AG08396 (cell line): ENCODE data around the gene ACOXL.
"Not testable (repeated sequence)": the region's sequence is repeated elsewhere in the genome, so short reads cannot be mapped to it uniquely, and the experiment has no call there.

Source experiments
- DNase-seq: peaks from one replicate; pipeline ENCODE4 v3.0.0; 2012; ENCODE audit warnings: low spot score, mixed read lengths

Gene ACOXL

GRCh38 chr2:111061191-111061590 lies 328.8 kb downstream of the ACOXL start:
- no peak for DNase-seq

GRCh38 chr2:111062417-111062816 lies 330.0 kb downstream of the ACOXL start:
- no peak for DNase-seq

- no peak for DNase-seq
Measured at GRCh38 chr2:111066062-111066593, 333.8 kb downstream of the ACOXL start.

GRCh38 chr2:111068435-111069058 lies 336.2 kb downstream of the ACOXL start:
- no peak for DNase-seq

GRCh38 chr2:111069722-111070121 lies 337.3 kb downstream of the ACOXL start:
- DNase-seq = no peak

GRCh38 chr2:111071600-111072171 lies 339.3 kb downstream of the ACOXL start:
- DNase-seq = peak; percentile 66

GRCh38 chr2:111072220-111072871 lies 340.0 kb downstream of the ACOXL start:
- peak; percentile 57 for DNase-seq

GRCh38 chr2:111082659-111083058 lies 350.3 kb downstream of the ACOXL start:
- not testable (repeated sequence) for DNase-seq

- DNase-seq = no peak
Measured at GRCh38 chr2:111091811-111092211, 359.4 kb downstream of the ACOXL start.

GRCh38 chr2:111094691-111095090 lies 362.3 kb downstream of the ACOXL start:
- DNase-seq = no peak

GRCh38 chr2:111095434-111095833 lies 363.1 kb downstream of the ACOXL start:
- no peak for DNase-seq

GRCh38 chr2:111099402-111099801 lies 367.0 kb downstream of the ACOXL start:
- DNase-seq = no peak

GRCh38 chr2:111100087-111100764 lies 367.9 kb downstream of the ACOXL start:
- DNase-seq = no peak

- DNase-seq = no peak
Measured at GRCh38 chr2:111100765-111101162, 368.4 kb downstream of the ACOXL start.

- no peak for DNase-seq
Measured at GRCh38 chr2:111101592-111101991, 369.2 kb downstream of the ACOXL start.

- no peak for DNase-seq
Measured at GRCh38 chr2:111102216-111102615, 369.8 kb downstream of the ACOXL start.

GRCh38 chr2:111105926-111106325 lies 373.6 kb downstream of the ACOXL start:
- no peak for DNase-seq

- DNase-seq = no peak
Measured at GRCh38 chr2:111106706-111107105, 374.3 kb downstream of the ACOXL start.

- no peak for DNase-seq
Measured at GRCh38 chr2:111108745-111109271, 376.4 kb downstream of the ACOXL start.

- no peak for DNase-seq
Measured at GRCh38 chr2:111111101-111111755, 378.9 kb downstream of the ACOXL start.

GRCh38 chr2:111113838-111114237 lies 381.5 kb downstream of the ACOXL start:
- no peak for DNase-seq
